A673 (cell line): ENCODE measurements around the gene CCDC30. TPM values are rescaled to one million over a fixed set of nuclear protein-coding genes. Genes with fewer than 3 reads are reported as not detected.
"Not testable (repeated sequence)": the region's sequence is repeated elsewhere in the genome, so short reads cannot be mapped to it uniquely, and the experiment has no call there.

ENCODE experiments used
- BruUV-seq: library from RNA; stranded (reverse); fragments of 400-500 nt; replicated peaks from 2 replicates; lab custom pipeline; 2021; lab: Mats Ljungman, UMichigan
- CTCF ChIA-PET: fragments of 300-600 bp; sonication (Branson Sonifier 250); formaldehyde crosslinking; loops from one replicate; lab custom pipeline; 2022; ENCODE audit warnings: antibody characterized with exemption; lab: Charles Lee
- POLR2A ChIA-PET: fragments of 300-600 bp; sonication (Branson Sonifier 250); formaldehyde crosslinking; loops from one replicate; lab custom pipeline; 2022; ENCODE audit warnings: antibody characterized with exemption; ENCODE audit not compliant: low non-redundant PET; lab: Charles Lee
- DNase-seq: peaks from one replicate; pipeline ENCODE4 v3.0.0-alpha.2; 2015; ENCODE audit warnings: low spot score
- H3K27ac ChIP-seq: fragments of 200-600 bp; sonication (generic); 2 replicates; pipeline ENCODE4 v1.5.1; 2016; ENCODE audit warnings: mixed run types, low read depth, mild to moderate bottlenecking, mixed read lengths, antibody characterized with exemption, low read length; ENCODE audit not compliant: poor library complexity, severe bottlenecking
- H3K27me3 ChIP-seq: fragments of 200-600 bp; sonication (generic); replicated peaks from 2 replicates; pipeline ENCODE4 v1.6.1; 2017; ENCODE audit warnings: mixed run types, low read depth, mild to moderate bottlenecking, mixed read lengths, antibody characterized with exemption, low read length; ENCODE audit not compliant: insufficient read depth, poor library complexity
- H3K36me3 ChIP-seq: fragments of 200-600 bp; sonication (generic); 2 replicates; pipeline ENCODE4 v1.6.1; 2016; ENCODE audit warnings: mixed run types, mild to moderate bottlenecking, mixed read lengths, antibody characterized with exemption, low read length; ENCODE audit not compliant: insufficient read depth, poor library complexity, severe bottlenecking
- H3K4me1 ChIP-seq: fragments of 200-600 bp; sonication (generic); 2 replicates; pipeline ENCODE4 v1.6.1; 2017; ENCODE audit warnings: mixed run types, mild to moderate bottlenecking, mixed read lengths, antibody characterized with exemption, low read length; ENCODE audit not compliant: insufficient read depth, poor library complexity, severe bottlenecking
- H3K4me3 ChIP-seq: fragments of 200-600 bp; sonication (generic); 2 replicates; pipeline ENCODE4 v1.5.1; 2016; ENCODE audit warnings: low read depth, mixed run types, mild to moderate bottlenecking, mixed read lengths, low read length; ENCODE audit not compliant: poor library complexity, severe bottlenecking
- H3K9me3 ChIP-seq: fragments of 200-600 bp; sonication (generic); 2 replicates; pipeline ENCODE4 v1.6.1; 2016; ENCODE audit warnings: mixed run types, low read depth, mild to moderate bottlenecking, mixed read lengths, antibody characterized with exemption, low read length; ENCODE audit not compliant: poor library complexity, severe bottlenecking
- CTCF ChIP-seq: fragments of 300-800, 200-600 bp; sonication (generic); conservative IDR thresholded peaks from 2 replicates; pipeline ENCODE4 v1.5.1; 2017; ENCODE audit warnings: low read depth, mild to moderate bottlenecking, antibody characterized with exemption, low read length, moderate library complexity, mixed read lengths
- EZH2 ChIP-seq: fragments of 200-600 bp; sonication (generic); IDR thresholded peaks from 2 replicates; pipeline ENCODE4 v1.6.1; 2017; ENCODE audit warnings: borderline replicate concordance, low read depth, mild to moderate bottlenecking, mixed read lengths, antibody characterized with exemption, low read length; ENCODE audit not compliant: poor library complexity, severe bottlenecking
- intact Hi-C: fragments of 100-400 bp; cut with micrococcal nuclease; formaldehyde crosslinking; loops from one replicate; pipeline ENCODE4 v1.10.0; 2022; ENCODE audit not compliant: unreplicated experiment
- total RNA-seq: library from RNA; stranded (reverse); gene quantifications from 2 replicates; pipeline ENCODE4 v1.2.3, GENCODE V29; 2021

CCDC30 gene
- total RNA-seq, 1 experiment from 2014 or later: 4.8 TPM

- ChIA-PET CTCF (no interaction called here), POLR2A (no interaction called here)
- no peak for DNase-seq
- BruUV-seq: no TSS peak
- Histone ChIP-seq H3K27me3 (no peaks in the 10 kb centered on the region), H3K4me1 (peaks cover 14% of the 10 kb centered on the region), H3K4me3 (no peak overlapping the region), H3K27ac (no peak overlapping the region), H3K36me3 (no peaks in the 10 kb centered on the region), H3K9me3 (no peaks in the 10 kb centered on the region)
- intact Hi-C loops: no loop called here
- TF ChIP-seq EZH2 (no peak), CTCF (no peak)
These were observed 2.9 kb downstream of the CCDC30 start for GRCh38 chr1:42466030-42466429.

- ChIA-PET POLR2A (no interaction called here), CTCF (no interaction called here)
- H3K4me3 ChIP-seq: no peak overlapping the region
- TF ChIP-seq EZH2 (no peak), CTCF (no peak)
- H3K27me3 ChIP-seq: no peaks in the 10 kb centered on the region
- DNase-seq: no peak
- H3K9me3 ChIP-seq: no peaks in the 10 kb centered on the region
- no peaks in the 10 kb centered on the region for H3K36me3 ChIP-seq
- H3K27ac ChIP-seq: no peak overlapping the region
- H3K4me1 ChIP-seq: no peaks in the 10 kb centered on the region
- intact Hi-C loops: no loop called here
- BruUV-seq: no TSS peak
These were observed 6.6 kb downstream of the CCDC30 start for GRCh38 chr1:42469727-42470126.

GRCh38 chr1:42476605-42477004 is 13.5 kb downstream of the CCDC30 start:
- Histone ChIP-seq H3K27me3 (no peaks in the 10 kb centered on the region), H3K4me3 (no peak overlapping the region), H3K27ac (no peak overlapping the region), H3K36me3 (no peaks in the 10 kb centered on the region), H3K9me3 (no peaks in the 10 kb centered on the region), H3K4me1 (no peaks in the 10 kb centered on the region)
- DNase-seq: no peak
- no TSS peak for BruUV-seq
- intact Hi-C loops: no loop called here
- POLR2A ChIA-PET: no interaction called here
- TF ChIP-seq EZH2: no peak
- no peak for TF ChIP-seq CTCF
- CTCF ChIA-PET: no interaction called here

- DNase-seq, H3K36me3 ChIP-seq, H3K27me3 ChIP-seq, H3K27ac ChIP-seq, H3K4me3 ChIP-seq, H3K4me1 ChIP-seq, BruUV-seq, intact Hi-C loops, CTCF ChIA-PET, H3K9me3 ChIP-seq, POLR2A ChIA-PET: not testable (repeated sequence)
These were observed 14.3 kb downstream of the CCDC30 start for GRCh38 chr1:42477354-42477753.
